H1 (cell line): ENCODE data around the gene HPRT1. TPM values are rescaled to one million over a fixed set of nuclear protein-coding genes. Genes with fewer than 3 reads are reported as not detected.

Experiments used
- CHD7 ChIP-seq: fragments of 300-600 bp; sonication (generic); IDR thresholded peaks from 2 replicates; pipeline ENCODE4 v1.7.1; 2012; ENCODE audit warnings: low read length, moderate library complexity, mild to moderate bottlenecking, inconsistent platforms; ENCODE audit not compliant: insufficient replicate concordance
- polyA plus RNA-seq, 7 experiments: library from polyadenylated mRNA; depleted of rRNA in 3 of 7; stranded (reverse) in 5 of 7; unstranded in 2 of 7; fragments of >200 nt in 5 of 7; fragments of 200-250 nt in 2 of 7; gene quantifications; 1 replicate in 5 of 7; 2 replicates in 1 of 7; 4 replicates in 1 of 7; pipeline versions ENCODE4 v1.2.1 to v1.2.3, GENCODE V29; 2011 to 2013; ENCODE audit warnings: missing spikeins in 2 of 7, mixed read lengths in 2 of 7
- total RNA-seq: library from RNA; stranded (reverse); fragmentation: NEBNext Ultra II Directional; extraction: Animal tissue kit (Norgen Biotek cat#: 25700); gene quantifications from 2 replicates; pipeline ENCODE4 v1.2.1, GENCODE V29; 2021

HPRT1 gene
- total and polyA plus RNA-seq, 2 of the 8 experiments (the other 6 are each of a cell fraction or from before 2014, with no cell fraction given): 16.9 to 49.5 TPM

GRCh38 chrX:134484039-134484438, 24.1 kb downstream of the HPRT1 start (continued):
- TF ChIP-seq CHD7: no peak
